COR-L47 (cell line): ENCODE data around the gene SRRM2.

ENCODE experiments used
- DNase-seq: peaks from one replicate; lab custom pipeline; 2025; lab: John Stamatoyannopoulos, UW

Gene SRRM2

GRCh38 chr16:2762711-2763110, 10.3 kb downstream of the SRRM2 start:
- no peak for DNase-seq

- no peak for DNase-seq
Measured at GRCh38 chr16:2763173-2763572, 10.7 kb downstream of the SRRM2 start.

GRCh38 chr16:2764718-2765117, 12.3 kb downstream of the SRRM2 start:
- no peak for DNase-seq

DNA sequence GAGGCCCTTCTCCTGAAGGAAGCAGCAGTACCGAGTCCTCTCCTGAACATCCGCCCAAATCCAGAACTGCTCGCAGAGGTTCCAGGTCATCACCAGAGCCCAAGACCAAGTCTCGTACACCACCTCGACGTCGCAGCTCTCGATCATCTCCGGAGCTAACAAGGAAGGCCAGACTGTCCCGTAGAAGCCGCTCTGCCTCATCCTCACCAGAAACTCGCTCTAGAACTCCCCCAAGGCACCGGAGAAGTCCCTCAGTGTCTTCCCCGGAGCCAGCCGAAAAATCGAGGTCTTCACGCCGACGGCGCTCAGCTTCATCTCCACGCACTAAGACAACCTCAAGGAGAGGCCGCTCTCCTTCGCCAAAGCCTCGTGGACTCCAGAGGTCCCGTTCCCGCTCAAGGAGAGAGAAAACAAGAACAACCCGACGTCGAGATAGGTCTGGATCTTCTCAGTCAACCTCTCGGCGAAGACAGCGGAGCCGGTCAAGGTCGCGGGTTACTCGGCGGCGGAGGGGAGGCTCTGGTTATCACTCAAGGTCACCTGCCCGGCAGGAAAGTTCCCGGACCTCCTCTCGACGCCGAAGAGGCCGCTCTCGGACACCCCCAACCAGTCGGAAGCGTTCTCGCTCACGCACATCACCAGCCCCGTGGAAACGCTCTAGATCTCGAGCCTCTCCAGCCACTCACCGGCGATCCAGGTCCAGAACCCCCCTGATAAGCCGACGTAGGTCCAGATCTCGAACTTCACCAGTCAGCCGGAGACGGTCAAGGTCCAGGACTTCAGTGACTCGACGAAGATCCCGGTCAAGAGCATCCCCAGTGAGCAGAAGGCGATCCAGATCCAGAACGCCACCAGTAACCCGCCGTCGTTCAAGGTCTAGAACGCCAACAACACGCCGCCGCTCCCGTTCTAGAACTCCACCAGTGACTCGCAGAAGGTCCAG, 13.3 kb downstream of the SRRM2 start:
- DNase-seq, result no peak

- no peak for DNase-seq
Measured at GRCh38 chr16:2766430-2767139, 14.1 kb downstream of the SRRM2 start.

GRCh38 chr16:2767140-2767731, 14.8 kb downstream of the SRRM2 start:
- DNase-seq, result no peak

- no peak for DNase-seq
Measured at GRCh38 chr16:2767891-2768290, 15.5 kb downstream of the SRRM2 start.

DNA sequence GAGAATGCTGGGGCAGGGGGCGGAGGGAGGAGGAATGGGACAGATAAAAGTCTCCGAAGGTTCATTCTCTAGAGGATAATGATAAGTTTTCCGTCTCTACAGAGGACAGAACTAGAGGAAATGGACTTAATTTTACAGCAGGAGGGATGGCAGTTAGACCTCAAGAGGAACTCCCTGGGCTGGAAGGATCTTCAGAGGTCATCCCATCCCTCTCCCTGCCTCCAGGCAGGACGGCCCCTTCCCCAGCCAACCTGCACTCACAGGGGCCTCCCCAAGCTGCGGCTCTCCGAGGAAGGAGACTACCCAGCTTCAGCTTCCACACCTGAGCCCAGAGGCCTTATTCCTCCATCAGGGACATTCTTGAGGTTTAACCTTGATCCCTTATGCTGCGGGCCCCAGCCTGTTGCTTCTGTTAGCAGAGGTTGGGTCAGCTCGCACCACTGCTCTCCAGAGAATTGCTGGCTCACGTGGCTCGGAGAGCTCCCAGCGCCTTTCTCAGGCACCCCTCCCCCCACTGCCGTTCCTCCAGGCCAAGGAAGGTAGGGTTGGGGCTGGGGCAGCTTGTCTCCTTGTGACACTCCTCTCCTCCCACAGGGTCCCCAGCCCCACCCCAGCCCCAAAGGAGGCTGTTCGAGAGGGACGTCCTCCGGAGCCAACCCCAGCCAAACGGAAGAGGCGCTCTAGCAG, 16.1 kb downstream of the SRRM2 start:
- no peak for DNase-seq

DNA sequence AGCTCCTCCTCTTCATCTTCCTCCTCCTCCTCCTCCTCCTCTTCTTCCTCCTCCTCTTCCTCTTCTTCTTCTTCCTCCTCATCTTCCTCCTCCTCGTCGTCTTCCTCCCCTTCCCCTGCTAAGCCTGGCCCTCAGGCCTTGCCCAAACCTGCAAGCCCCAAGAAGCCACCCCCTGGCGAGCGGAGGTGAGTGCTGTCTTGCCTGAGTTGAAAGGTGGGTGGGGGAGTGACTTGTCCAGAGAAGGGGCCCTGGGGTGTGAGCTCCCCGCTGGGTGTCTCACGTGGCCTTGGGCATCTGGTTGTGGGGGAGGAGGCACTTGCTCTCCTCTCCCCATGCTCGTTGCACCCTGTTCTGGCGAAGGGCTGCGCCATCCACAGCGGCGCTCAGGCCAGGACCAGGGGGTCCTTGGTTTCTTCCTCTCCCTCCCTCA, 16.7 kb downstream of the SRRM2 start:
- DNase-seq, result no peak

- DNase-seq, result no peak
Measured at GRCh38 chr16:2769675-2770056, 17.2 kb downstream of the SRRM2 start.

DNA sequence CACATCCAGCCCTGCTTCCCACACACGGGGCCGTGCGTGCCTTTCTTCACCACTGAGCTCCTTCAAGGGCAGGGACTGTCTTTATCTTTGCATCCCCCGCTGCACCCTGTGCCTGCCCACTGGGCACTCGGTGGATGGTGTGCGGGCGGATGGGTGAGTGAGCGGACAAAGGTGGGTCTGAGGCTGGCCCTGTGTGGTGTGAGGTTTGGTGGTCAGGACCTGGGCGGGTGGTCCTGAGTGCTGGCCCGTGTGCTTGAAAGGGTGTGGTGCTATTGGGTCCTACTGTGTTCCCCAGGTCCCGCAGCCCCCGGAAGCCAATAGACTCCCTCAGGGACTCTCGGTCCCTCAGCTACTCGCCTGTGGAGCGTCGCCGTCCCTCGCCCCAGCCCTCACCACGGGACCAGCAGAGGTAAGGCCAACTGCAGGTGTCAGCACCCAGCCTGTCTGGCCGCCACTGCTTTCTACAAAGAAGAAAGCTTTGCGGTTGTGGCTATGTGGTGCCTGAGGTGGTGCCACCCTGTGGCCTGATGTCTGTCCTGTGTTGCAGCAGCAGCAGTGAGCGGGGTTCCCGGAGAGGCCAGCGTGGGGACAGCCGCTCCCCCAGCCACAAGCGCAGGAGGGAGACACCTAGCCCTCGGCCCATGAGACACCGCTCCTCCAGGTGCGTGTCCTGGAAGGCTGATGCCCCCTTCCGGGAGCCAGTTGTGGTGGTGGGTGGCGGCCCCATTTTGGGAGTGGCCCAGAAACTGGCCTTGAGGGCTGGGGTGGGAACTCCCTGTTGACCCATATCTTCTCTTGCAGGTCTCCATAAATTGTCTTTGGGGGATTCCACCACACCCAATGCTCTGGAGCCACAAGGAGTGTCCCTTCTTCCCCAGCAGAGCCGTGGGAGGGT, 17.9 kb downstream of the SRRM2 start:
- DNase-seq, result no peak

DNA sequence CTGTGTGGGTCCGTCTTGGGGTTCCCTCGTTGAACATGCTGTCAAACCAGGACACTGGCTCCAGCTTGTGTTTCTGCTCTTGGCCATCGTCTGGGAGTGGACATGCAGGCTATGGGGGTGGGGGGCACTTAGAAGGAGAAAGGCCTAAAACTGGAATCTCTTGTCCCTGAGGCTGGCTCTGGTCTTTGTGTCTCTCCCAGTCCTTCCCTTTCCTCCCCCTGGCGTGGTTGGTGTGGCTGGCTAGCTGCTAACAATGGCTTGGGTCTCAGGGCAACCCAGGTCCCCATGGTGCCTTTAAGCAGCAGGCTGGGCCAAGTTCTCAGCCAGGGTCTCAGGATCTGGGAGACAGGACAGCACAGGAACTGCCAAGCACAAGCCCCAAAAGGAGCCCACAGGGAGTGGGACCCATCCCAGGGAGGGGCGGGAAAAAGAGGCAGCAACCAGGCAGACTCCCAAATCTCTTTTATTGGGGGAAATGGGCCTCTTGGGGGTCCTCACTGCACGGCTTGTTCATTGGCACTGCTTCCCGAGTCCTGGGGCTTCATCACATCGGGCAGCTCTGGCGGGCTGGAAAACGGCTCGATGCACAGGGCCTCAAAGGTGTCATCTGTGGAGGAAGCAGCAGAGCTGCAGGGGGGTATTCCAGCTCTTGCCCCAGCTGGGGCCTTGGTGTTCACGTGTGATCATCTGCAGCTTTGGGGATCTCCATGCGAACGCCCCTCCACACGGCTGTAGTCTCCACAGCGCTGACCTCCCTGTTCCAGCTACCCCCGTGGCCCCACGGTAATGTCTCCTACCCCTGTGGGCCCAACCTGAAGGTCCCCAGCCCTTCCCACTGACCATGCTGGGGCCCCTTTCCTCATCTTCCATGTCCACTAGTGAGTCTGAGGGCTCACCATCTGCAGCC, 19.3 kb downstream of the SRRM2 start:
- DNase-seq, result no peak

DNA sequence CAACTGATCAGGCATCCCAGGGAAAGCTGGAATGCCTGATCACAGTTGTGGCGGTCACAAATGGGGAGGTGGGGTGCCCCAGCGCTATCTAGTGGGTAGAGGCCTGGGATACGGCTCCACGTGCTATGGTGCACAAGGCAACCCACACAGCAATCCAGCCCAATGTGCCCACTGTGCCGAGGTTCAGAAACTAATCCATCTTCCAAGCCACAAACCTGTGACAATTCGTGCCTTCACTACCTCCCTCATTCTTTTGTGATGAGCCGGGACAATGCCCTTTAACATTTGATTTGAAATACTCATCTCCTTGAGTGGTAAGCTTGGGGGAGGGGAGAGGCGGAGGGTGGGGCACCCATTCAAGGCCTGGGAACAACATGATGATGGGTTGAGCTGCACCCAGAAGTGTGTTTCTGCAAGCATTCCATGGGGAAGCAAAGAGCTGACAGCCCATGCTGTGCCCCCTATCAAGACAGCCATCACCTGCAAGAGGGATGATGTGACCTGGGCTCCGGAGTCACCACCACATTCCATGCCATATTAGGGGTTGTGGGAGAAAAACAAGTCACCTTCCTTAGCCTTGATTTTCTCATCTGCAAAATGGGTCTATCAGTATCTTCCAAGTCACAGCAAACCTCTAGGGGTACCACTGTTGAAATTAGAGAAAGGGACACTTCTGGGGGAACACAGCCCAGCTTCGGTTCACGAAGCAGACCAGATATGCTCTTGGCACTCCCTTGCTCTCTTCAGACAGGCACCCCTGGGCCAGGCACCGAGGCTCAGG, 20.9 kb downstream of the SRRM2 start:
- no peak for DNase-seq

DNA sequence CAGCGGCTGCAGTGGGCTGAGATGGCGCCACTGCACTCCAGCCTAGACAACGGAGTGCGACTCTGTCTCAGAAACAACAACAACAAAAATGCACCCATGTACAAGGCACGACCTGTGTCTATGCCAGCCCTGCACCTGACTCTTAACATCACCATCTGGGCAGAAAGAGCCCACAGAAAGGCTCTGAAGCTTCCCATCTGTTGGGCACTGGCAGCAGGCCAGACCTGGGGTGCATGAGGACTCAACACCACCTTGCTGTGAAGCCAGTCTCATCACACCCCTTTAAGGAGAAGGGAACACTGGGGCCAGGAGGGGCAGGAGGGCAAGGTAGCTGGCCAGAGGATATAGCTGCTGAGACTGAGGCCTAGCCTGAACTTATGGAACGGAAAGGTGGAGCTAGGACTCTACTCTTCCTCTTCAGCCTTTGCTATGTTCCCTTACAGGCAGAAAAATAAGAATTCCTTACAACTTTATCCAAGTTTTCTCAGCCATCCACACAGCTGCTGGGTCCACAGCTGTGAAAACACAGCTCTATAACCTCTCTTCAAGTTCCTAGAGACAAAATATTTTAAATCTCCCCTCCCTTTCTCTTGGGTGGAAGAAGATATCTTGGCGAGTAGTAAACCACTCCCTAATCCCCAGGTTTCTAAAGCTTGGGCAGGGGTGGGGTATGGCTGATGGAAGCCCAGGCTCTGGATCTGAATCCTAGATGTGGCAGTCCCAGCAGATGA, 21.9 kb downstream of the SRRM2 start:
- DNase-seq, result no peak

DNA sequence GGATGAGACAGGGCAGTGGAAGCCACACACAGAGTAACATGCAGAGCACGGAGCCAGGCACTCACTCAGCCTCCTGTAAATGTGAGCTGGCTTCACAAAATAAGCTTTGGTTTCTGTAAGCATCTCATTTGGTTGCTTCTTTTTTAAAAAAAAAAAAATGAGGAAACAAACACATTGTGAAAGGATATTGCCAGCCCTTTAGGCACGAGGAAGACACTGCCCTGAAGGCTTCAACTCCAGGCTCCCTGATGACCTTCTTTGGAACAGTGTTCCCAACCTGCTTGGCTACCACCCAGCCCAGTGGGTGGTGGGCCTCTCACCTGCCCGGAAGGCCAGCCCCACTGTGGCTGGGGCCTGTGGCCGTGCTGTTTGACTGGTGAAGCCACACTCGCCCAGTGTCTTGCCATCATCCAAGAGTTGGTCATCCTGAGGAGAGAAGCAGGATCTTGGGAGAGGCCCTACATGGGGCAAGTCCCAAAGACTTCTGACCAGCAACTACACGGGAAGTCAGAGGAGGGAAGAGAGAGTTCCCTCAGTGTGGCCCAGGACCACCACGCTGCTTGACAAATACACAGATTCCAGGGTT, 22.8 kb downstream of the SRRM2 start:
- DNase-seq, result no peak

- no peak for DNase-seq
Measured at GRCh38 chr16:2775765-2776499, 23.5 kb downstream of the SRRM2 start.

DNA sequence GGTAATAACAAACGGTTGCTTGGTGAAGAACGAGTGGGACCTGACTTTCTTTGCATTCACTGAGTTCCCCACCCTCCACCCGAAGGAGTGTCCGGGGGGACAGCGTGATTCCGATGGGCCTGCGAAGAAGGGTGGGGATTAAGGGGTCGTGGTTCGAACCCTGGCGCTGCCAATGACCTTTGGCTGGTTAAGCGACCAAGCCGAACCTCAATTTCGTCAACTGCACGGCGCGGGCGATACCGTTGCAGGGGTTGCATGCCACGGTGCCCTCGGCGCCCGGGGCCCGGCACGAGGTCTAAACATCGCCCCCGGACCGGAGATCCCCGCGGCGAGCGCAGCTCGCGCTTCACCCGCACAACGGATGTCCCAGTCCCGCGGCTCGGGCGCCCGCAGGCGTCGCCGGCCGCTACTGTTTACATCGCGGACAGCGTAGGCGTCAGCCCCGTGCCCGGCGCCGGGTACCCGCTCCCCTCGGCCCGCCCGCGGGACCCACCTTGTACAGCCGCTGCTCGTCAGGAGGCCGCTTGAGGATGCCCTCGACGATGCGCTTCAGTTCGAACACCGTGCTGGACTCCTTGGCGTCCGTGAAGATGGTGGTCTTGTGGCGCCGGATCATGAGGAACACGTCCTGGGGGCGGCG, 24.2 kb downstream of the SRRM2 start:
- DNase-seq, result no peak
